WI38 (cell line): ENCODE results near the gene DEUP1.

Source experiments
- H3K4me3 ChIP-seq: 2 replicates; pipeline ENCODE4 v1.5.1; 2011; ENCODE audit warnings: low read depth, mild to moderate bottlenecking, control low read depth, low read length
- TF ChIP-seq, protein P1 (sequence below): IDR thresholded peaks from 2 replicates; pipeline ENCODE4 v1.5.1; 2012; ENCODE audit warnings: low read depth, mild to moderate bottlenecking, control low read depth, low read length

Gene DEUP1

GRCh38 chr11:93359396-93359795, 28.9 kb downstream of the DEUP1 start:
- TF ChIP-seq, protein P1, sequence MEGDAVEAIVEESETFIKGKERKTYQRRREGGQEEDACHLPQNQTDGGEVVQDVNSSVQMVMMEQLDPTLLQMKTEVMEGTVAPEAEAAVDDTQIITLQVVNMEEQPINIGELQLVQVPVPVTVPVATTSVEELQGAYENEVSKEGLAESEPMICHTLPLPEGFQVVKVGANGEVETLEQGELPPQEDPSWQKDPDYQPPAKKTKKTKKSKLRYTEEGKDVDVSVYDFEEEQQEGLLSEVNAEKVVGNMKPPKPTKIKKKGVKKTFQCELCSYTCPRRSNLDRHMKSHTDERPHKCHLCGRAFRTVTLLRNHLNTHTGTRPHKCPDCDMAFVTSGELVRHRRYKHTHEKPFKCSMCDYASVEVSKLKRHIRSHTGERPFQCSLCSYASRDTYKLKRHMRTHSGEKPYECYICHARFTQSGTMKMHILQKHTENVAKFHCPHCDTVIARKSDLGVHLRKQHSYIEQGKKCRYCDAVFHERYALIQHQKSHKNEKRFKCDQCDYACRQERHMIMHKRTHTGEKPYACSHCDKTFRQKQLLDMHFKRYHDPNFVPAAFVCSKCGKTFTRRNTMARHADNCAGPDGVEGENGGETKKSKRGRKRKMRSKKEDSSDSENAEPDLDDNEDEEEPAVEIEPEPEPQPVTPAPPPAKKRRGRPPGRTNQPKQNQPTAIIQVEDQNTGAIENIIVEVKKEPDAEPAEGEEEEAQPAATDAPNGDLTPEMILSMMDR: no peak
- H3K4me3 ChIP-seq: no peak overlapping the region

- TF ChIP-seq, protein P1: no peak
- no peak overlapping the region for H3K4me3 ChIP-seq
Measured at GRCh38 chr11:93361435-93361834, 30.9 kb downstream of the DEUP1 start.

GRCh38 chr11:93368022-93368421, 37.5 kb downstream of the DEUP1 start:
- TF ChIP-seq, protein P1: no peak
- no peak overlapping the region for H3K4me3 ChIP-seq

- H3K4me3 ChIP-seq: no peak overlapping the region
- TF ChIP-seq, protein P1: no peak
Measured at GRCh38 chr11:93370260-93370659, 39.7 kb downstream of the DEUP1 start.

DNA sequence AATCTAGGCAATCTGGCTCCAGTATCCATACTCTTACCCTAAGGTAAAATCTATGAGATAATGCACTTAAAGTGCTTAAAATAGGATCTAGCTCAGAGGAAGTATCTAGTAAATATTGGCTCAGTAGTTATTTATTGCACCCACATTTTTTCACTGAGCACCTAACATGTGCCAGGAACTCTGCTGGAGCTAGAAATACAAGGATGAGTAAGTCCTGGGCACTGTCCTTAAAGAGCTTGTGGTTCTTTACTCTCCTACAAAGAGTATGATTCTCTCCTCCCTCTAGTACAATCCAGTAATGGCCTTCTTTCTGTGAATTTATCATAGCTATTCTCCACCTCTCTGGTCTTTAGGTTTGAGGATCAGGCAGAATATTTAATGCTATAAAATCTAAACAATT, 59.2 kb downstream of the DEUP1 start:
- no peak overlapping the region for H3K4me3 ChIP-seq
- TF ChIP-seq, protein P1: no peak

GRCh38 chr11:93392867-93393266, 62.3 kb downstream of the DEUP1 start:
- TF ChIP-seq, protein P1: no peak
- no peak overlapping the region for H3K4me3 ChIP-seq

- H3K4me3 ChIP-seq: no peak overlapping the region
- TF ChIP-seq, protein P1: no peak
Measured at GRCh38 chr11:93393386-93393785, 62.8 kb downstream of the DEUP1 start.
